ENCODE results near the gene RBM28.

Gene RBM28

GRCh38 chr7:128364166-128364870 is 20.6 kb upstream of the RBM28 start:
- H3K9me3 ChIP-seq (ENCODE audit: control insufficient read depth, insufficient read depth, low read depth, low read length) = no peaks in the 10 kb centered on the region
- no peak overlapping the region for H3K27ac ChIP-seq (ENCODE audit: extremely low read depth, low read depth, low read length)
- H3K4me3 ChIP-seq (ENCODE audit: low read depth, low read length) = no peak overlapping the region
- ChIA-PET CTCF (interaction anchor here (0.8 to 3.5 kb wide), 3 partner anchors 16 to 17 kb away, joined by 3 to 10 read pairs (median 7); no protein-coding TSS in a partner anchor), POLR2A (no interaction called here)
- no peaks in the 10 kb centered on the region for H3K36me3 ChIP-seq (ENCODE audit: control insufficient read depth in 2 of 2, insufficient read depth in 1 of 2, low read length in 2 of 2)
- no peaks in the 10 kb centered on the region; the same call in 1 of the 2 replicates for H3K4me1 ChIP-seq (ENCODE audit: control insufficient read depth, insufficient read depth, low read length)
- TF ChIP-seq ATF2 (tag by site-specific recombination; IDR thresholded peaks at IDR 0.05; ENCODE audit: low read depth) = no peak
- TF ChIP-seq ZNF280D (tag by site-specific recombination; IDR thresholded peaks at IDR 0.05) = no peak
- no peak for TF ChIP-seq KLF7 (tag by site-specific recombination; IDR thresholded peaks at IDR 0.05; ENCODE audit: borderline replicate concordance)
- TF ChIP-seq ZNF354C (tag by site-specific recombination; IDR thresholded peaks at IDR 0.05; ENCODE audit: borderline replicate concordance, low read depth) = no peak
- no peak for TF ChIP-seq ZFP69B (tag by site-specific recombination; IDR thresholded peaks at IDR 0.05)
- TF ChIP-seq GLI2 (tag by site-specific recombination; IDR thresholded peaks at IDR 0.05; ENCODE audit: borderline replicate concordance, low read depth) = no peak
- TF ChIP-seq ZNF16 (tag by site-specific recombination; IDR thresholded peaks at IDR 0.05; ENCODE audit: low read depth) = no peak
- no peak for TF ChIP-seq BCL11A (tag by site-specific recombination; IDR thresholded peaks at IDR 0.05; ENCODE audit: low read depth)
- no peak for TF ChIP-seq ZNF658 (tag by site-specific recombination; IDR thresholded peaks at IDR 0.05)
- no peak for TF ChIP-seq ZXDB (tag by site-specific recombination; IDR thresholded peaks at IDR 0.05)
- no peak for TF ChIP-seq PRDM2 (tag by site-specific recombination; IDR thresholded peaks at IDR 0.05; ENCODE audit: borderline replicate concordance)
- TF ChIP-seq ZNF202 (tag by site-specific recombination; IDR thresholded peaks at IDR 0.05; ENCODE audit: borderline replicate concordance) = no peak
- no peak for TF ChIP-seq ZNF521 (tag by site-specific recombination; IDR thresholded peaks at IDR 0.05)
- TF ChIP-seq ZNF585B (tag by site-specific recombination; IDR thresholded peaks at IDR 0.05) = no peak
- no peak for TF ChIP-seq ZNF626 (tag by site-specific recombination; IDR thresholded peaks at IDR 0.05)
- TF ChIP-seq ZNF596 (tag by site-specific recombination; IDR thresholded peaks at IDR 0.05) = no peak
- TF ChIP-seq ZNF391 (tag by site-specific recombination; IDR thresholded peaks at IDR 0.05; ENCODE audit: borderline replicate concordance, low read depth) = no peak
- TF ChIP-seq ZIC2 (tag by site-specific recombination; IDR thresholded peaks at IDR 0.05) = no peak

Measured in HEK293 (cell line).